ENCODE measurements around the gene UHRF1. TPM values are rescaled to one million over a fixed set of nuclear protein-coding genes. Genes with fewer than 3 reads are reported as not detected.
A peak's percentile ranks its signal among the peaks of the same experiment; 100 is the strongest.

The UHRF1 gene
- total and polyA plus RNA-seq, 2 of the 13 experiments (the other 11 are each of a cell fraction or from before 2014, with no cell fraction given), result 6.8 to 78.4 TPM

DNA sequence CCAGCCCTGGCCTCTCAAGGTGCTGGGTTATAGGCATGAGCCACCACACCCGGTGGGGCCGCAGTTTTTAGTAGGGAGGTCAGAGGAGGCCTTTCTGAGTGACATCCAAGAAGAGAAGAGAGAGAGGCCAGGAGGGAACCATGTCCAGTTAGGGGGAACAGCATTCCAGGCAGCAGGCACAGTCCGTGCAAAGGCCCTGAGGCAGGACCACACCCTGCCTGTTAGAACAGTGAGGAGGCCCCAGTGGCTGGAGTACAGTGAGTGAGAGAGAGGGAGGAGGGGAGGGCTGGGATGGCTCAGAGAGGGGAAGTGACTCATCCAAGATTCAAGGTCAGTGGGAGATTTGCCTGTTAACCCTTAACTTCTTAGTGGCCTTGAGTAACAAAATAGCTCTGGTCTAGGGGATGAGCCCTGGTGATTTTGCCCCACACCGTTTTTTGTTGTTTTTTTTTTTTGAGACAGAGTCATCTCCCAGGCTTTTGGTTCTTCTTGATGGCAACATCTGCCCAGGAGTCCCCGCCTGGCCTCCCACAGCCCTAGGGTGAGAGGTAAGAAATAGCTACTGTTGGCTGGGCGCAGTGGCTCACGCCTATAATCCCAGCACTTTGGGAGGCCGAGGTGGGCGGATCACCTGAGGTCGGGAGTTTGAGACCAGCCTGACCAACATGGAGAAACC lies 39.1 kb upstream of the UHRF1 start (continued):
- TF ChIP-seq ZNF660 (CRISPR knock-in tag; IDR thresholded peaks at IDR 0.05; ENCODE audit: borderline replicate concordance, low read depth) (no peak), TRIM24 (CRISPR knock-in tag; IDR thresholded peaks at IDR 0.05) (no peak), YEATS2 (CRISPR knock-in tag; IDR thresholded peaks at IDR 0.05; ENCODE audit: borderline replicate concordance) (no peak; the same call in 1 of the 2 replicates), SAFB2 (CRISPR knock-in tag; IDR thresholded peaks at IDR 0.05; ENCODE audit: borderline replicate concordance, low read depth) (no peak; the same call in 1 of the 2 replicates), EP300 (IDR thresholded peaks at IDR 0.05; ENCODE audit: low read depth in 2 of 2, low read length in 2 of 2) (peak; percentile 60 to 80; a peak in 3 of 4 replicates), EP300 (CRISPR knock-in tag; IDR thresholded peaks at IDR 0.05; ENCODE audit: borderline replicate concordance) (peak; percentile 67; the same call in 1 of the 2 replicates), NFKB2 (CRISPR knock-in tag; IDR thresholded peaks at IDR 0.05; ENCODE audit: borderline replicate concordance) (no peak), NCOA5 (CRISPR knock-in tag; IDR thresholded peaks at IDR 0.05) (no peak), FOXO1 (CRISPR knock-in tag; IDR thresholded peaks at IDR 0.05) (peak; percentile 35), ZNF724P (CRISPR knock-in tag; IDR thresholded peaks at IDR 0.05; ENCODE audit: borderline replicate concordance) (no peak)
- TF ChIP-seq, protein P1, sequence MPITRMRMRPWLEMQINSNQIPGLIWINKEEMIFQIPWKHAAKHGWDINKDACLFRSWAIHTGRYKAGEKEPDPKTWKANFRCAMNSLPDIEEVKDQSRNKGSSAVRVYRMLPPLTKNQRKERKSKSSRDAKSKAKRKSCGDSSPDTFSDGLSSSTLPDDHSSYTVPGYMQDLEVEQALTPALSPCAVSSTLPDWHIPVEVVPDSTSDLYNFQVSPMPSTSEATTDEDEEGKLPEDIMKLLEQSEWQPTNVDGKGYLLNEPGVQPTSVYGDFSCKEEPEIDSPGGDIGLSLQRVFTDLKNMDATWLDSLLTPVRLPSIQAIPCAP (CRISPR knock-in tag; IDR thresholded peaks at IDR 0.05; ENCODE audit: low read depth), result no peak
- TF ChIP-seq, protein P2, sequence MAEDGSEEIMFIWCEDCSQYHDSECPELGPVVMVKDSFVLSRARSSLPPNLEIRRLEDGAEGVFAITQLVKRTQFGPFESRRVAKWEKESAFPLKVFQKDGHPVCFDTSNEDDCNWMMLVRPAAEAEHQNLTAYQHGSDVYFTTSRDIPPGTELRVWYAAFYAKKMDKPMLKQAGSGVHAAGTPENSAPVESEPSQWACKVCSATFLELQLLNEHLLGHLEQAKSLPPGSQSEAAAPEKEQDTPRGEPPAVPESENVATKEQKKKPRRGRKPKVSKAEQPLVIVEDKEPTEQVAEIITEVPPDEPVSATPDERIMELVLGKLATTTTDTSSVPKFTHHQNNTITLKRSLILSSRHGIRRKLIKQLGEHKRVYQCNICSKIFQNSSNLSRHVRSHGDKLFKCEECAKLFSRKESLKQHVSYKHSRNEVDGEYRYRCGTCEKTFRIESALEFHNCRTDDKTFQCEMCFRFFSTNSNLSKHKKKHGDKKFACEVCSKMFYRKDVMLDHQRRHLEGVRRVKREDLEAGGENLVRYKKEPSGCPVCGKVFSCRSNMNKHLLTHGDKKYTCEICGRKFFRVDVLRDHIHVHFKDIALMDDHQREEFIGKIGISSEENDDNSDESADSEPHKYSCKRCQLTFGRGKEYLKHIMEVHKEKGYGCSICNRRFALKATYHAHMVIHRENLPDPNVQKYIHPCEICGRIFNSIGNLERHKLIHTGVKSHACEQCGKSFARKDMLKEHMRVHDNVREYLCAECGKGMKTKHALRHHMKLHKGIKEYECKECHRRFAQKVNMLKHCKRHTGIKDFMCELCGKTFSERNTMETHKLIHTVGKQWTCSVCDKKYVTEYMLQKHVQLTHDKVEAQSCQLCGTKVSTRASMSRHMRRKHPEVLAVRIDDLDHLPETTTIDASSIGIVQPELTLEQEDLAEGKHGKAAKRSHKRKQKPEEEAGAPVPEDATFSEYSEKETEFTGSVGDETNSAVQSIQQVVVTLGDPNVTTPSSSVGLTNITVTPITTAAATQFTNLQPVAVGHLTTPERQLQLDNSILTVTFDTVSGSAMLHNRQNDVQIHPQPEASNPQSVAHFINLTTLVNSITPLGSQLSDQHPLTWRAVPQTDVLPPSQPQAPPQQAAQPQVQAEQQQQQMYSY (CRISPR knock-in tag; IDR thresholded peaks at IDR 0.05), result no peak
- TF ChIP-seq, protein P3, sequence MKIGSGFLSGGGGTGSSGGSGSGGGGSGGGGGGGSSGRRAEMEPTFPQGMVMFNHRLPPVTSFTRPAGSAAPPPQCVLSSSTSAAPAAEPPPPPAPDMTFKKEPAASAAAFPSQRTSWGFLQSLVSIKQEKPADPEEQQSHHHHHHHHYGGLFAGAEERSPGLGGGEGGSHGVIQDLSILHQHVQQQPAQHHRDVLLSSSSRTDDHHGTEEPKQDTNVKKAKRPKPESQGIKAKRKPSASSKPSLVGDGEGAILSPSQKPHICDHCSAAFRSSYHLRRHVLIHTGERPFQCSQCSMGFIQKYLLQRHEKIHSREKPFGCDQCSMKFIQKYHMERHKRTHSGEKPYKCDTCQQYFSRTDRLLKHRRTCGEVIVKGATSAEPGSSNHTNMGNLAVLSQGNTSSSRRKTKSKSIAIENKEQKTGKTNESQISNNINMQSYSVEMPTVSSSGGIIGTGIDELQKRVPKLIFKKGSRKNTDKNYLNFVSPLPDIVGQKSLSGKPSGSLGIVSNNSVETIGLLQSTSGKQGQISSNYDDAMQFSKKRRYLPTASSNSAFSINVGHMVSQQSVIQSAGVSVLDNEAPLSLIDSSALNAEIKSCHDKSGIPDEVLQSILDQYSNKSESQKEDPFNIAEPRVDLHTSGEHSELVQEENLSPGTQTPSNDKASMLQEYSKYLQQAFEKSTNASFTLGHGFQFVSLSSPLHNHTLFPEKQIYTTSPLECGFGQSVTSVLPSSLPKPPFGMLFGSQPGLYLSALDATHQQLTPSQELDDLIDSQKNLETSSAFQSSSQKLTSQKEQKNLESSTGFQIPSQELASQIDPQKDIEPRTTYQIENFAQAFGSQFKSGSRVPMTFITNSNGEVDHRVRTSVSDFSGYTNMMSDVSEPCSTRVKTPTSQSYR (CRISPR knock-in tag; IDR thresholded peaks at IDR 0.05; ENCODE audit: borderline replicate concordance), result peak; percentile 88
- TF ChIP-seq, protein P4, sequence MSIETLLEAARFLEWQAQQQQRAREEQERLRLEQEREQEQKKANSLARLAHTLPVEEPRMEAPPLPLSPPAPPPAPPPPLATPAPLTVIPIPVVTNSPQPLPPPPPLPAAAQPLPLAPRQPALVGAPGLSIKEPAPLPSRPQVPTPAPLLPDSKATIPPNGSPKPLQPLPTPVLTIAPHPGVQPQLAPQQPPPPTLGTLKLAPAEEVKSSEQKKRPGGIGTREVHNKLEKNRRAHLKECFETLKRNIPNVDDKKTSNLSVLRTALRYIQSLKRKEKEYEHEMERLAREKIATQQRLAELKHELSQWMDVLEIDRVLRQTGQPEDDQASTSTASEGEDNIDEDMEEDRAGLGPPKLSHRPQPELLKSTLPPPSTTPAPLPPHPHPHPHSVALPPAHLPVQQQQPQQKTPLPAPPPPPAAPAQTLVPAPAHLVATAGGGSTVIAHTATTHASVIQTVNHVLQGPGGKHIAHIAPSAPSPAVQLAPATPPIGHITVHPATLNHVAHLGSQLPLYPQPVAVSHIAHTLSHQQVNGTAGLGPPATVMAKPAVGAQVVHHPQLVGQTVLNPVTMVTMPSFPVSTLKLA (IDR thresholded peaks at IDR 0.05), result no peak
